Epithelial cell of proximal tubule (primary cell): ENCODE measurements around the gene SSH2. TPM values are rescaled to one million over a fixed set of nuclear protein-coding genes. Genes with fewer than 3 reads are reported as not detected.

ENCODE experiments used
- DNase-seq: peaks from one replicate; pipeline ENCODE4 v3.0.0-alpha.2; 2011; ENCODE audit warnings: low read depth
- H3K4me3 ChIP-seq: 2 replicates; pipeline ENCODE4 v1.5.1; 2011; ENCODE audit warnings: low read depth, mild to moderate bottlenecking, low read length
- total RNA-seq: library from RNA; depleted of rRNA; stranded (reverse); fragments of >200 nt; gene quantifications from 2 replicates; pipeline ENCODE4 v1.2.3, GENCODE V29; 2015
- TF ChIP-seq, protein P1 (sequence below): conservative IDR thresholded peaks from 2 replicates; pipeline ENCODE4 v1.5.1; 2012; ENCODE audit warnings: low read depth, mild to moderate bottlenecking, low read length

Gene SSH2
- total RNA-seq, 1 donor from 2014 or later, result 15.2 TPM

DNA sequence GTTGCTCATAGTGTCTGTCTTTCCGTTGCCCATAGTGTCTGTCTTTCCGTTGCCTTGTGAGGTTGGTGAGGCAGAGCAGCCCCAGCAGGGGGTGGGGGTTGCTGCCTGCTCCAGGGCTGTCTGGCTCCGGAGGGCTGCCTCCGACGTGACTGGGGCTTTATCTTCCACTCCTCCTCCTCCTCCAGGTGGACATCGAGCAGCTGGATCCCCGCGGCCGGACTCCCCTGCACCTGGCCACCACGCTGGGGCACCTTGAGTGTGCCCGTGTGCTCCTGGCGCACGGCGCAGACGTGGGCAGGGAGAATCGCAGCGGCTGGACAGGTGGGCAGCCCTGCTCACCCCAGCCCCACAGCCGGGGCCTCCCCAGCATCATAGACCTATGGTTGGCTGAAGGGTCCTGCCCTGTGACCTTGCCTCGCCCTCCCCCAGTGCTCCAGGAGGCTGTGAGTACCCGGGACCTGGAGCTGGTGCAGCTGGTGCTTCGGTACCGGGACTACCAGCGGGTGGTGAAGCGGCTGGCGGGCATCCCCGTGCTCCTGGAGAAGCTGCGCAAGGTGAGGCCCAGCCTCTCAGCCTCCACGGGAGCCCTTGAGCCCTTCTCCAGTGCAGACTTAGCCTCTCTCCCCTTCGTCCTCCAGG is 322.4 kb downstream of the SSH2 start:
- TF ChIP-seq, protein P1, sequence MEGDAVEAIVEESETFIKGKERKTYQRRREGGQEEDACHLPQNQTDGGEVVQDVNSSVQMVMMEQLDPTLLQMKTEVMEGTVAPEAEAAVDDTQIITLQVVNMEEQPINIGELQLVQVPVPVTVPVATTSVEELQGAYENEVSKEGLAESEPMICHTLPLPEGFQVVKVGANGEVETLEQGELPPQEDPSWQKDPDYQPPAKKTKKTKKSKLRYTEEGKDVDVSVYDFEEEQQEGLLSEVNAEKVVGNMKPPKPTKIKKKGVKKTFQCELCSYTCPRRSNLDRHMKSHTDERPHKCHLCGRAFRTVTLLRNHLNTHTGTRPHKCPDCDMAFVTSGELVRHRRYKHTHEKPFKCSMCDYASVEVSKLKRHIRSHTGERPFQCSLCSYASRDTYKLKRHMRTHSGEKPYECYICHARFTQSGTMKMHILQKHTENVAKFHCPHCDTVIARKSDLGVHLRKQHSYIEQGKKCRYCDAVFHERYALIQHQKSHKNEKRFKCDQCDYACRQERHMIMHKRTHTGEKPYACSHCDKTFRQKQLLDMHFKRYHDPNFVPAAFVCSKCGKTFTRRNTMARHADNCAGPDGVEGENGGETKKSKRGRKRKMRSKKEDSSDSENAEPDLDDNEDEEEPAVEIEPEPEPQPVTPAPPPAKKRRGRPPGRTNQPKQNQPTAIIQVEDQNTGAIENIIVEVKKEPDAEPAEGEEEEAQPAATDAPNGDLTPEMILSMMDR, result no peak
- no peak for DNase-seq
- no peak overlapping the region for H3K4me3 ChIP-seq

DNA sequence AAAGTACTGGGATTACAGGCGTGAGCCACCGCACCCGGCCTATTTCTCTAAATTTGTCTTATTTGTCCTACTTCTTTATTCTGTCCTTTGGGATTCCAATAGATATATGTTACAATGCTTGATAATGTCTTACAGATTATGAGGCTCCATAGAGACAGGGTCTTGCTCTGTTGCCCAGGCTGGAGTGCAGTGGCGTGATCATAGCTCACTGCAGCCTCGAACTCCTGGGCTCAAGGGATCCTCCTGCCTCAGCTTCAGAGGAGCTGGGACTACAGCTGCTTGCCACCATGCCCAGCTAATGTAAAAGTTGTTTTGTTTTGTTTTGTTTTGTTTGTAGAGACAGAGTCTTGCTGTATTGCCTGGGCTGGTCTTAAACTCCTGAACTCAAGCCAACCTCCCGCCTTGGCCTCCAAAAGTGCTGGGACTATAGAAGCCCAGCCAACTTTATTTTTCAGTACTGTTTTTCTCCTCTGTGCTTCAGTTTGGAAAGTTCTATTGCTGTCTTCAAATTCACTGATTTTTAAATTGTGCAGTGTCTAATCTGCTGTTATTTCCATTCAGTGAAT is 326.8 kb downstream of the SSH2 start:
- no peak overlapping the region for H3K4me3 ChIP-seq
- no peak for DNase-seq
- TF ChIP-seq, protein P1, result no peak

DNA sequence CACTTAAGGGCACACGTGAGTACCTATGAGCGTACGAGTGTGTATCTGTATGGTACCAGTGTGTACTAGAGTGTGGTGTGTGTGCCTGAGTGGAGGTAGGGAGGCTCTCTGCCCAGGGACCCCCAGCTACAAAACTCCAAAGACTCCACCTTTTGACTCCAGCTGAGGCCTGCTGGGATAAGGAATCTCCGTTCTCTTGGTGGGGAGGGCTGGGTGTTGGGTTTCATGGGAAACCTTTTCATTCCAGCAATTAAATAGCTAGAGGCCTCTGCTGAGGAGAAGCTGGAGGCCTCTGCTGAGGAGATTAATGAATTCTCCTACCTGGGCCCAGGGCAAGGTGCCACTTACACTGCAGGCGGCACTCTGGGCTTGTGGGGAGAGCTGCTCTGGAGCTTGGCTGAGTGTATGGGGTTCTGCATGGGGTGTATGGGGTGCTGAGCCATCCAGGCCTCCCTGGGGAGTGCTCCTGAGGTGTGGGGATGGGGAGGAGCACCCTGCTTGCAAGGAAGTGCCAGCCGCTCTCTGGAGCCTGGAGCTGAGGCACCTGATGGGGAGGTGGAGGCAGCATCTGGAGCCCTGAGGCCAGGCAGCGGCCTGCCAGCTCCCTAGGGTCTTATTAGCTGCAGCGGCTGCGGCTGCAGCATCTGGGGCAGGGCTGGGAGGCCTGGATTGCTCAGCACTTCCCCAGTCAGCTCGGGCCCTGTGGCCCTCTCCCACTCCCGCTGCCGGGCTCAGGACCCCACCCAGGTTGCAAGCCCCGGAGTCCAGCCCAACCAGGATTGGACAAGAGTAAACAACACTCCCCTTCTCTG is 332.5 kb downstream of the SSH2 start:
- TF ChIP-seq, protein P1, result no peak
- DNase-seq, result no peak
- H3K4me3 ChIP-seq, result no peak overlapping the region

DNA sequence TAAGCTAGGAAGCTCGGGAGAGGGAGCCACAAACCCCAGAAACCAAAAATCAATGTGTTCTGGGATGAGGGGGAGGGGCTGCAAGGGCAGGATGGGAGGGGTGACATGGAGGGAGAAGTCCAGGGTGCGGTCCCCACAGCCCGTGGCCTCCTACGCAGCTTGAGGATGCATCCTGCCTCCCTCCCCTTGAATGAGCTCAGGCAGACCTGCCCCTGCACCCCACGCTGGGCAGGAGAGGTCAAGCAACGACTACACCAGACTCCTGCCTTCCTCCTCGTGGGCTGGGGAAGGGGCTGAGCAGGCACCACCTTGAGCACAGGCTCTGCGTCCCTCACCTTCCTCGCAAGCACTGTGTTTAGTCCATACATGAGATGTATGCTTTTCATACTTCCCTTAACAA is 333.2 kb downstream of the SSH2 start:
- no peak overlapping the region for H3K4me3 ChIP-seq
- TF ChIP-seq, protein P1, result no peak
- no peak for DNase-seq

DNA sequence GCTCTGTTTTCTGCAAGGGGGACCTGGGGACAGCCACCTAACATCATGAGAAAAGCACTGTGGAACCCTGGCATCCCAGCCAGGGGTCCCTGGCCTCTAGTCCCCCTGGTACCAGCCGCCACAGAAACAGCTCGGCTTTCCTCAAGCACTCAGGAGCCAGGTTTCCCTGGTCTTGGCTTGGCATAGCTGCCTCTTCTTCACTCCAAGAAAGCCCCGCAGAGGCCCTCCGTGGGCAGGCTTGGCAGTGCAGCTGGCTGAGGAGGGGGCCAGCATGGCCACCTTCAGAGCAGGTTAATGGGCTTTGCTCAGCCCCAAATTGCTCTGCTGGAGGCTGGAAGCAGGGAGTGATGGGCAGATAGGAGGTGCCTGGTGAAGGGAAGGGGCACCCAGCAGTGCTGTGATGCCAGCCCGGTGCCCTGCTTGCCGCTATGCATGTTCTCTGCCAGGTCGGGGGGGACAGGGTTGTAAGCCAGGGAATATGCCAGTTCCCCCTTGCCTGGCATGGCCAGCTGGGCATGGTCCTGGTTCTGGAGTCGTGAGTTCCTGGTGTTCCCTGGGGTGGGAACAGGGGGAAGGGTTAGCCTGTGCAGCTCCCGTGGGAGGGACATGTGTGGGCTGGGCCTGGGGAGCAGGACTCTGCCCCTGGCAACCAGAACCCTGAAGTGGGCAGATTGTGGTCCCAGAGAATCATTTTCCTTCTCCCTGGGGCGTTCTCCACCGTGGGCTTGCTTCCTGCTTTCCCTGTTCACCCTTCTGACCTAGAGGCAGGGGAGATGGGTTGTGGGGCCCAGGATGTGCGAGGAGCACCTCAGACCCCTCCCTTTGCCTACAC is 333.9 kb downstream of the SSH2 start:
- no peak for DNase-seq
- TF ChIP-seq, protein P1, result no peak
- no peak overlapping the region for H3K4me3 ChIP-seq

DNA sequence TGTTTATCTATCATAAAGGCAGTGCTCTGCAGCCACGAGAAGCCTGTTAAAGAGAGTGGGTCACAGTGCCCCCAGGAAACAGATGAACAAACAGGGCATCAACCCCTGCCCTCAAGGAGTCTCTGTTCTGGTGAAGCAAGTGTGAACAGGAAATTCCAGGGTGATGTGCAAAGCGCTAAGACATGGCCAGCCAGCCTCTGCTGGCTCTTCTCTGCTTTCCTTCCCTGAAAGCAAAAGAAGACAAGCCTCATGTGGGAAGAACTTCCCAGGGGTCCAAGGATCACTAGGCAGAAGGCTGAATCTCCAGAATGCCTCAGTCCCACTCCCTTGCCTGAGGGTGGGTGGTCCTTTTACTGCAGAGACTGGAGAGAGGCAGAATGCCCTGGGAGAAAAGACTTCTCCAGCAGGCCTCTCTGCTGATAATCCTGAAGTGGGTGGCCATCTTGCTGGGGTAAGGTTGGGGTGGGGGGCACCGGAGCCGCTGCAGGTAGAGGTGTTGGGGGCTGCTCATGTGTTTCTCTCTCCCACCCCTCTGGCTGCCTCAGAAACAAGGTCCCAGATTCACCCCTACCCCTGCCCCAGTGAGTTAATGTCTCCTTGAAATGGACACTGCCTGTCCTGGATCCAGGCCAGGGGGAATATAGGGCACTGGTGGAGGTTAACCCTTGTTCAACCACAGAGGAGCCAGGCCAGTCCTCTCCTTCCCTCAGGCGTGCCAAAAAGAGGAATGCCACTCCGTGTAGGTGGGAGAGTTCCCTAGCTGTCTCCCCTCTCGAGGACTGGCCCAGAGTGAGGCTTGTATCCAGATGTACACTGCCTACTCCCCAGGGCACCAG is 334.7 kb downstream of the SSH2 start:
- TF ChIP-seq, protein P1, result no peak
- no peak overlapping the region for H3K4me3 ChIP-seq
- DNase-seq, result no peak
